Esophagus squamous epithelium (tissue), 4 donors: ENCODE measurements around the gene PRKCA.

Source experiments
- CTCF ChIP-seq, 6 experiments: fragments of 450-650 bp in 4 of 6; fragments of 200-600 bp in 2 of 6; sonication (generic) in 2 of 6; IDR thresholded peaks; one replicate each; pipeline ENCODE4 v1.5.1; 2016 to 2019; ENCODE audit warnings: antibody characterized with exemption in 6 of 6, mild to moderate bottlenecking in 4 of 6, moderate library complexity in 4 of 6
- POLR2A ChIP-seq, 4 donors: fragments of 450-650 bp; IDR thresholded peaks; one replicate each; pipeline ENCODE4 v1.6.1; 2017; ENCODE audit warnings: antibody characterized with exemption in 4 of 4, mild to moderate bottlenecking in 4 of 4, moderate library complexity in 3 of 4

GRCh38 chr17:66698270-66698669 is 395.9 kb downstream of the PRKCA start:
- TF ChIP-seq POLR2A (IDR thresholded peaks at IDR 0.05), result no peak
- TF ChIP-seq CTCF (IDR thresholded peaks at IDR 0.05), result no peak
